Tibial nerve (tissue), 4 donors: ENCODE measurements around the gene GRM7.

Experiments used
- CTCF ChIP-seq, 5 experiments: fragments of 200-600 bp in 3 of 5; fragments of 450-650 bp in 2 of 5; sonication (generic) in 3 of 5; IDR thresholded peaks; one replicate each; pipeline ENCODE4 v1.5.1; 2016 to 2019; ENCODE audit warnings: antibody characterized with exemption in 5 of 5, mild to moderate bottlenecking in 3 of 5, moderate library complexity in 2 of 5
- EP300 ChIP-seq, 2 donors: sonication (generic); formaldehyde crosslinking; IDR thresholded peaks; one replicate each; pipeline ENCODE4 v1.6.1; 2017; ENCODE audit warnings: antibody characterized with exemption in 2 of 2, mild to moderate bottlenecking in 1 of 2

GRCh38 chr3:7574435-7574834 is 713.5 kb downstream of the GRM7 start:
- TF ChIP-seq CTCF (IDR thresholded peaks at IDR 0.05) (no peak), EP300 (IDR thresholded peaks at IDR 0.05) (no peak)
